Stimulated activated naive CD8-positive, alpha-beta T cell treated with anti-CD3 and anti-CD28 coated beads, Interleukin-15, Interleukin-2, amounts not matched to agents 100 U/mL and 50 U/mL, for 24 hours (primary cell): ENCODE results near the gene WEE1.
"Not testable (repeated sequence)": the region's sequence is repeated elsewhere in the genome, so short reads cannot be mapped to it uniquely, and the experiment has no call there.

Experiments
- ATAC-seq: fragments of 150-1000 bp; cut with Tn5 transposase; one replicate; pipeline ENCODE4 v1.10.0; 2021
- DNase-seq: peaks from one replicate; pipeline ENCODE4 v3.0.0; 2021

Gene WEE1

DNA sequence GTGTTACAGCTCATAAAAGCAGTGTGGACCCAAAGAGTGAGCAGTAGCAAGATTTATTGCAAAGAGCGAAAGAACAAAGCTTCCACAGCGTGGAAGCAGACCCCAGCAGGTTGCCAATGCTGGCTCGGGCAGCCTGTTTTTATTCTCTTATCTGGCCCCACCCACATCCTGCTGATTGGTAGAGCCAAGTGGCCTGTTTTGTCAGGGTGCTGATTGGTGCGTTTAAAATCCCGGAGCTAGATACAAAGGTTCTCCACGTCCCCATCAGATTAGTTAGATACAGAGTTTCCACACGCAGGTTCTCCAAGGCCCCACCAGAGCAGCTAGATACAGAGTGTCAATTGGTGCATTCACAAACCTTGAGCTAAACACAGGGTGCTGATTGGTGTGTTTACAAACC is 48.9 kb downstream of the WEE1 start:
- DNase-seq, ATAC-seq: not testable (repeated sequence)

DNA sequence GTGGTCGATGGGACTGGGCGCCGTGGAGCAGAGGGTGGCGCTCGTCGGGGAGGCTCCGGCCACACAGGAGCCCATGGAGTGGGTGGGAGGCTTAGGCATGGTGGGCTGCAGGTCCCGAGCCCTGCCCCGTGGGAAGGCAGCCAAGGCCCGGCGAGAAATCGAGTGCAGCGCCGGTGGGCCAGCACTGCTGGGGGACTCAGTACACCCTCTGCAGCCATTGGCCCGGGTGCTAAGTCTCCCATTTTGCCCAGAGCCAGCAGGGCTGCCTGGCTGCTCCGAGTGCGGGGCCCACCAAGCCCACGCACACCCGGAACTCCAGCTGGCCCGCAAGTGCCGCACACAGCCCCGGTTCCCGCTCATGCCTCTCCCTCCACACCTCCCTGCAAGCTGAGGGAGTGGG is 49.6 kb downstream of the WEE1 start:
- not testable (repeated sequence) for ATAC-seq, DNase-seq

GRCh38 chr11:9624448-9624847 is 51.0 kb downstream of the WEE1 start:
- DNase-seq = no peak

GRCh38 chr11:9625162-9625561 is 51.7 kb downstream of the WEE1 start:
- ATAC-seq = no peak

More at GRCh38 chr11:9624448-9624847, 51.0 kb downstream of the WEE1 start:
- no peak for ATAC-seq

DNA sequence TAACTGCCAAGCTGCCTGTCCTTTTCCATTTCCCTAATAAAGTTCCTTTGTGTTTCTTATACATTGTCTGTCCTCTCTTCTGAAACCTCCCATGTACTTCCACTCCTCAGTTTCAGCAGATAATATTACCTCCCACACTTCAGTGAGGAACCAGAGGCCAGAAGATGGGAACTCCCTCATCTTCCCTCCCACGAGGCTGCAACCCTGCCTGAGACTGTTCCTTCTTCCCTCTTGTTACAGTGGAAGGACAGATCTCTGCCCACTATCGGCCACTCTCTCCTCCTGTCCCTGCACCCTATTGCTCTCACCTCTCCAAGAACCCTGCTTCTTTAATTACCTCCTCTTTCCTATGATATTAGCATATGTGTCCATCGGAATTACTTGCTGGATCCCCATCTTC is 52.3 kb downstream of the WEE1 start:
- no peak for ATAC-seq
- DNase-seq = no peak

More at GRCh38 chr11:9625162-9625561, 51.7 kb downstream of the WEE1 start:
- DNase-seq = no peak

DNA sequence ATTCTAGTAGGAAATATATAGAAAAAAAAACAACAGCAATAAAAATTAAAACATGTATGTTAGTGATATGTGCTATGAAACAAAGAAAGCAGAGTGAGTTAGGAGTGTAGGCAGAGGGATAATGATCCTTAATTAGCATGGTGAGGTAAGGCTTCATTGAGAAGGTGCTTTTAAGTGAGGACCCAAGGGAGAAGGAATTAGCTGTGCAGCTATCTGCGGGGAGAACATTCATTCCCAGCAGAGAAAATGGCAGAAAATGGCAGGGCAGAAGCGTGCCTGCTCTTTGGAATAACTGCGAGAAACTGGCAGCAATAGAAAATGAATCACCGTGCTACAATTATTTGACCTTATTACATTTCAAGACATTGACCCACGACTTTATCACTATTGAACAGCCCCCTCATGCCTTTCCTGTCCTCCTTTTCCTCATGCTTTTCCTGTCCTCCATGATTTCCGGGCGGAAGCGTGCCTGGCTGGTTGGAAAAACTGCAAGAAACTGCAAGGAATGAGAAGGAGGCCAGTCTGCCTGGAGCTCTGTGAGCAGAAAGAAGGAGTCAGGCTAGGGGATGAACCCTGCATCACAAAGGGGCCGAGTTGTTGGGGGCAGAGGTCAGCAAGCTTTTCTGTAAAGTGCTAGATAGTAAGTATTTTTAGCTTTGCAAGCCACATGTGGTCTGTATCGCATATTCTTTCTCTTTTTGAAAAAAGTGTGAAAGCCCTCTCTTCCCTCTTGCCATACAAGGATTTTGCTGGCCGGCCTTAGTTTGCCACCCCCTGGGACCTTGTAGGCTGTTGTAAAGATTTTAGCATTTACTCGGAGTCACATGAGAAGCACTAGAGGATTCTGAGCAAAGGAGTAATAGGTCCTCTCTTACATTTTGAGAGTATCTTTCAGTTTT is 53.3 kb downstream of the WEE1 start:
- no peak for ATAC-seq

GRCh38 chr11:9629064-9629463 is 55.6 kb downstream of the WEE1 start:
- DNase-seq (no peak), ATAC-seq (no peak)

More for the DNA sequence above, 53.3 kb downstream of the WEE1 start:
- no peak for DNase-seq

DNA sequence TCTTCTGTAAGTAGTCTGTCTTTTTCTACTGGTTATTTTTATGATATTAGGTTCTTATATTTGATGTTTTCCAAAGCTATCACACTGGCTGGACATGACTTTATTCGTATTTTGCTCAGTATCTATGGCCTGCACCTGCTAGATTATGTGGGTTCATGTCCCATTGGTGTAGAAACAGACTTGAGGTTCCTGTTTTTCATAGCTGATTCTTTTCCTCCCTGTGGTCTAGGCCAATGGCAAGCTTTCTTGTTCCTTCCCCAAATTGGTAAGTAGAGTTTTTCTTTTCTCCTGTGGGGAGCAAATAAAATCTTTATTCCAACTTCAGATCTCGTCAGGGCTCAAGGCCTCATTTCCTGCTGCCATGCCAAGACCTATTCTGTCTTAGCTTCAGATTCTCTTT is 60.2 kb downstream of the WEE1 start:
- DNase-seq = no peak

GRCh38 chr11:9636691-9637090 is 63.2 kb downstream of the WEE1 start:
- no peak for ATAC-seq
- no peak for DNase-seq

More for the DNA sequence above, 60.2 kb downstream of the WEE1 start:
- no peak for ATAC-seq

- ATAC-seq = no peak
- no peak for DNase-seq
These were observed 65.6 kb downstream of the WEE1 start for GRCh38 chr11:9639099-9639498.
